ENCODE results near the gene MS4A6E.
"Not testable (repeated sequence)": the region's sequence is repeated elsewhere in the genome, so short reads cannot be mapped to it uniquely, and the experiment has no call there.

Gene MS4A6E

DNA sequence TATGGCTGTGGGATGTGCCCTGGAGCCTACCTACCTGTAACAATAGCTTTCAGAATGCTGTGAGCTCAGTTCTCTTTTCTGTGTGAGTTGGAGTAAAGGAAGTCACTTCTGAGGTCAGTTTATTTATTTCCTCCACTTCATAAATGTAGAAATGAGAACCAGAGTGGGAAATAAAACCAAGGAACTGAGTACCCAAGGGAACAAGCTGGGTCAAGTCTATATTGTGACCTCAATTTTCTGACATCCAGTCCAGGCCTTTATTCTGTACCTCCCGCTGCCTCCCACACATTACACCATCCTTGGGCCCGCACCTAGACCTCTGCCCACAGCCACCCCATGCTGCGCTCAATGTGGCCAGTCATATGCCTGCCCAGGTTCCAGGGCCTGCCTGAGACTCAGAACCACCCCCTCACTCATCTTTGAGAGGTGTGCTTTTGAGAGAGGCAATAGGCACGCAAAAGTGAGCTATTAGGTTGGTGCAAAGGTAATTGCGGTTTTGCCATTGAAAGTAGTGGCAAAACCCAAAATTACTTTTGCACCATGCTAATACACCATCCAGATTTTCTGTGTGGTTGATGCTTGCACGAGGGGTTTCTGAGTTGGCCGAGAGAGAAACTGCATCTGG lies 9.8 kb downstream of the MS4A6E start:
- DNase-seq (ENCODE audit: low read depth, low spot score), result no peak

GRCh38 chr11:60338053-60338452 lies 11.0 kb downstream of the MS4A6E start:
- no peak for DNase-seq (ENCODE audit: low read depth, low spot score)

DNA sequence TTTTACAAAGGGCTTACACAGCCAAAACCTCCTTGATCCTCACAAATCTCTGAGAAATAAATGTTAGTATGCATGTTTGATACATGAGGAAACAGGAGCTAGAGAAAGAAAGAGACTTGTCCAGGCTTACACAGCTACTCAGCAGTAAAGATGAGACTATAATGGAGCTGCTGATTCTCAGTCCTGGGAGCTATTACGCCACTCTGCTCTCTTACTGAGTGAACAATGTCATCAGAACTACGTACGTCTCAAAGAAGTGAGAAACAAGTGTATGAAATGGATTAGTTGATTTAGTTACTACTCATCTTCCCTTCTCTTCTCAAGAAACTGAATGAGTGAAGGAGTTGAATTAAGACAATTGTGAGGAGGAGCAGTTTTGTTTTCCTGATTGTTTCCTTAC lies 12.3 kb downstream of the MS4A6E start:
- no peak for DNase-seq (ENCODE audit: low read depth, low spot score)

GRCh38 chr11:60343094-60343704 lies 16.1 kb downstream of the MS4A6E start:
- DNase-seq (ENCODE audit: low read depth, low spot score), result peak; percentile 11

DNA sequence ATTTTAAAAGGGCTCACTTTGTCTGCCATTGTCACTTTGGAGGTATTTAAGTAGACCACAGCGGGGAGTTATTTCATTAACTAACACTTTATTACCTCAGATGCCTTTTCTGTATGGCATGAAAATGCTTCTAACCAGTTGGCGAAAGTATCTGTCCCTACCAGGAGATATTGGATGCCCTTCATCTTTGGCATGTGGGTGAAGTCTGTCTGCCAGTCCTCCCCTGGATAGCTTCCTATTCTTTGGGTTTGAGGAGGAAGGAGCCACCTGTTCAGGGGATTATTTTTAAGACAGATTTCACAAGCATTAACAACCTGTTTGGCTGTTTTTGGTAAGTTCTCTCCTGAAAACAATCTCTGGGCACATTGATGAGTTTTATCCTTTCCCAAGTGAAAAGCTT lies 17.1 kb downstream of the MS4A6E start:
- DNase-seq (ENCODE audit: low read depth, low spot score), result no peak

DNA sequence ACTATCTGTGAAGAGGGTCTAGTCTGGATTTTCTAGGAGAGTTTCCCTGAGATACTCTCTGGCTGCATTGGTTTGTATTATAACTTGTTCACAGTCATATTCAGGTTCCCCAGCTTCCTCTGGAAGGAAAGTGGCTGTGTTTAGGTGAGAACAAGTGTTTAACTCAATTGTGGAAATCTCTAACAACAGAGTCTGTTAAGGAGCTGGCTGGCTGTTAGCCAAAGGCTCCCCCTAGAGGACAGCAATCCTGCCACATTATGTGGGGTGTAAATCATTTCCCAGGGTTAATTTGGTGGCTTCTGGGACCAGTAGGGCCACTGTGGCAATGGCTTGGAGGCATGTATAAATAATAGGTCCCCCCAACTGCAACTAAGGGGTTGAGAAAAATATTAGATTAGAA lies 18.4 kb downstream of the MS4A6E start:
- DNase-seq (ENCODE audit: low read depth, low spot score), result peak; percentile 24

DNA sequence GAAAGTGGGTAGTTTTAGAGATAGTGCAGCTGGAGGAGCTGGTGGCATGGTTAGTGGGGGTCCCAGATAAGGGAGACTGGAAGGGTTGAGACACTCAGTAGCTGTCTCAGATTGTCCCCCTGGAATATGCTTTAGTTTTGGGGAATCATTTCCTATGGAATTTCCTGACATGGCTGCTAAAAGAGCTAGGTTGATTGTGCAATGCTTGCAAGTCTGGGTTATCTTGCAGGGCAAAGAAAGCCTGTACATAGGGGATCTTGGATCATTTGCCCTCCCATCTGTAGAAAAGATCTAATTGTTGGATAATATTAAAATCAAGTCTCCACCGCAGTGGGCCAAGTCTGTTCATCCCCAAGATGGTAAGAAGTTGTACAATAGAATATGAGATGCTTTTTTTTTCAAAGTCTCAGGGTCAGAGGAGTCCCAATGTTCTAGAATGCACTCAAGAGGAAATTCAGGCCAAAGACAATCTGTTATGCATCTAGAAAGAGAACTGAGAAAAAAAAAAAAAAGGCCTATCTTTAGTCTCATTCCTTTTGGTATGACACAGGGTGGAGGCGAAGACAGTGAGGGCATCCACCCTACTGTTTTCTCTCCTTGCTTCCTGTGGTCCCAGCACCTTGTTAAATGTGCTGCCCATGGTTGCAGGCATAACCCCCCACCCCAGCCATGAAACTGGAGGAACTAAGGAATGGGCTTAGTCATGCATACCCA lies 20.2 kb downstream of the MS4A6E start:
- DNase-seq (ENCODE audit: low read depth, low spot score), result no peak

- DNase-seq (ENCODE audit: low read depth, low spot score), result no peak
These were observed 21.1 kb downstream of the MS4A6E start for GRCh38 chr11:60348116-60348515.

- no peak for DNase-seq (ENCODE audit: low read depth, low spot score)
These were observed 22.9 kb downstream of the MS4A6E start for GRCh38 chr11:60349990-60350389.

- DNase-seq (ENCODE audit: low read depth, low spot score), result no peak
These were observed 30.7 kb downstream of the MS4A6E start for GRCh38 chr11:60357771-60358170.

DNA sequence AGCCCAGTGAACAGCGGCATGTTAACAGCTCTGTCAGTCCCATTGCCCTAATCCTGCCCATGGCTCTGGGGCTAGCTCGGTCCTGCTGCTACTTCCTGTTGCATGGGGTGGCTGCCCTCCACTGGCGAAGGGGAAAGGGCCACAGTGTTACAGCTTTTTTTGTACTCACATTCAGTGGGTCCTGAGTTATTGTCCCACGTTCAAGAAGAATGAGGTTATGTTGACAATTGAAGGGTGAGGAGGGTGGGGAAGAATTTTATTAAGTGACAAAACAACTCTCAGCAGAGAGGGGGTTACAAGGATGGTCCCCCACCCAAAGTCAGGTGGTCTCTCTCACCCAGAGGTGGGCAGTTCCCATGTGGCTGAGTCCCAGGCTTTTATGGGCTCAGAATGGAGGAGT lies 33.6 kb downstream of the MS4A6E start:
- no peak for DNase-seq (ENCODE audit: low read depth, low spot score)

- no peak for DNase-seq (ENCODE audit: low read depth, low spot score)
These were observed 35.2 kb downstream of the MS4A6E start for GRCh38 chr11:60362241-60362640.

- DNase-seq (ENCODE audit: low read depth, low spot score), result peak; percentile 70
These were observed 36.8 kb downstream of the MS4A6E start for GRCh38 chr11:60363542-60364470.

- not testable (repeated sequence) for DNase-seq (ENCODE audit: low read depth, low spot score)
These were observed 39.3 kb downstream of the MS4A6E start for GRCh38 chr11:60366262-60366904.

DNA sequence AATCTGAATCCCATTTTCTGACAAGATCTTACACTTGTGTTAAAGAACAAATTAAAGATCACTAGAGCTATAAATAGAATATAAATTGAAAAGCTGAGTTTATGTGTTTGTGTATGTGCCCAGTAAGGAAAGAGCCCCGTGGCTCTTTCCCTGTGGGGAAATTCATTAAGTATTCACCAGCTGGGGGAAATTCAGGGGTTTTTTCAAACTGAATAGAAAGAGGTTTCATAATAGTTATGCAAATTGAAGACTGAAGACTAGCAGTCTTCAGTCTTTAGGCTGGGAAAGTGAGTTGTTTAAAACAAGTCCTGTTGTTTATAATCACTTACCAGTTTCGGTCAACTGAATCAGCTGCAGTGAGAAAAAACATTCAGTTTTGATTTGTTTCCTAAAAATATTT lies 40.0 kb downstream of the MS4A6E start:
- no peak for DNase-seq (ENCODE audit: low read depth, low spot score)

DNA sequence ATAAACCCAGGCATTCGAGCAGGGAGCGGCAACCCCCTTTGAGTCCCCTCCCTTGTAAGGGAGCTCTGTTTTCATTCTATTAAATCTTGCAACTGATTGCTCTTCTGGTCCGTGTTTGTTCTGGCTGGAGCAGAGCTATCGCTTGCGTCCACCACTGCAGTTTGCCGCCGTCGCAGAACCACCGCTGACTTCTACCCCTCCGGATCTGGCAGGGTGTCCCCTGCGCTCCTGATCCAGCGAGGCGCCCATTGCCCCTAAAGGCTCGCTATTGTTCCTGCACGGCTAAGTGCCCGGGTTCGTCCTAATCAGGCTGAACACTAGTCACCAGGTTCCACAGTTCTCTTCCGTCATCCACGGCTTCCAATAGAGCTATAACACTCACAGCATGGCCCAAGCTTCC lies 40.8 kb downstream of the MS4A6E start:
- no peak for DNase-seq (ENCODE audit: low read depth, low spot score)

GRCh38 chr11:60370252-60370810 lies 43.3 kb downstream of the MS4A6E start:
- DNase-seq (ENCODE audit: low read depth, low spot score), result no peak

DNA sequence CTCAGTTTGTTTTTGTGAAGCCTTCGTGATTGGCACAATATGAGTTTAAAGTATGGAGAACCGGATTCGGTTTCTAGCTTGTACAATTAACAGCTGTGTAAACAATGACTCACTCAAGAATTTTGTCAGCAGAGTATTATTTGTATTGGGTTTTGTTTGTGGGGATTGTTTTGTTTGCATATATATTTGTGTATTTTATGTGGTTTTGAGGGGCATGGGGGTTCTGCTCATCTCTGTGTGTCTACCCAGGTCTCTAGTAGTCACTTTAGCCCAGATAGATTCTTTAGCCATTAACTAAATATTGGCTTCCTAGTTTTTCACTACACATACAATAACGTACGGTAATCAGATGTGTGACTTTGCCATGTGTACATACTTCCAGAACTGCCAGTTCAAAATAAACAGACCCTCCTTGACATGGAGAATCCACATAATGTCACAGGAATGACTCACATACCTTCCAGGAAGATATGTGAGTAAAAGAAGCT lies 43.8 kb downstream of the MS4A6E start:
- no peak for DNase-seq (ENCODE audit: low read depth, low spot score)

- DNase-seq (ENCODE audit: low read depth, low spot score), result no peak
These were observed 44.3 kb downstream of the MS4A6E start for GRCh38 chr11:60371386-60371785.

DNA sequence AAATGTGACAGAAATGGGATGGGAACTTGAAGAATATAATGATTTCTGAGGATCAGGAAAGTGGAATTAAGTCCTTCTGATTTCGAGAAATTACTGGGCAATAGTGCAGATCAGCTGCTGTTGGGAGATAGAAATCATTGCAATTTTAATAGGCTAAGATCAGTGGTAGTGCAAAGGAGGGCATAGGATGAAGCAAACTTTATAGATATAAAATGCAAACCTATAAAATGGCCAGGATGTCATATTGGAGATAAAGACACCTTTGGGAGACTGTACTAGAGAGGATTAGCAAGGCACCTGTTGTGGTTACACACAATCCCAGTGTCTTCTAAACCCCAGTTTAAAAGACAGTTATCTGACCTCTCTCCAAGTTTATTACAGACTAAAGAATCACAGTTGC lies 44.8 kb downstream of the MS4A6E start:
- no peak for DNase-seq (ENCODE audit: low read depth, low spot score)

DNA sequence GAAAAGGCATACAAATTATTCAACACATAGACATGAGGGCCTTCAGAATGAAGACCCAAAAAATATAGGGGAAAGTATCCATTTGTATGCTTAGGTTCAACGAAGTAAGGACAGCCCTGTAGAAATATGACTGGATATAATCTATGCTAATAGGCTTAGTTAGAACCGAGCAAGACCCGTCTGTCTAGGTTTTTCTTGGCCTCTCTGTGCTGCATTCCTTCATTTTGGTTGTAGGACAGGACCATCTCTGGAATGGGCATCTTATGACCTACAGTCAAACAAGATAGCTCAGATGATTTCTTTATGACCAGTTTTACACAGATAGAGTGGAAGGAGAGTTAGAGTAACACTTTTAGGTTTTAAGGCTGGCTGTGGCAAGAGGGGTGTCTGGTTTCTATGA lies 45.7 kb downstream of the MS4A6E start:
- DNase-seq (ENCODE audit: low read depth, low spot score), result no peak

Measured in astrocyte of the hippocampus (primary cell).